HEK293 (cell line): ENCODE data around the gene TMEM121B.

Experiments used
- KLF8 ChIP-seq: fragments of 450-650 bp; formaldehyde crosslinking; IDR thresholded peaks from 2 replicates; pipeline ENCODE4 v1.5.1; 2016; ENCODE audit warnings: missing biosample characterization, missing genetic modification characterization
- SCRT1 ChIP-seq: fragments of 450-650 bp; formaldehyde crosslinking; IDR thresholded peaks from 2 replicates; pipeline ENCODE4 v1.5.1; 2016; ENCODE audit warnings: missing biosample characterization, missing genetic modification characterization, borderline replicate concordance
- YY1 ChIP-seq: fragments of 450-650 bp; formaldehyde crosslinking; IDR thresholded peaks from 2 replicates; pipeline ENCODE4 v1.5.1; 2018; ENCODE audit warnings: missing biosample characterization, missing genetic modification characterization
- ZNF561 ChIP-seq: fragments of 450-650 bp; IDR thresholded peaks from 2 replicates; pipeline ENCODE4 v1.5.1; 2018; ENCODE audit warnings: missing biosample characterization, missing genetic modification characterization, borderline replicate concordance
- ZNF660 ChIP-seq: fragments of 450-650 bp; IDR thresholded peaks from 2 replicates; pipeline ENCODE4 v1.5.1; 2018; ENCODE audit warnings: missing biosample characterization, mild to moderate bottlenecking, missing genetic modification characterization
- ZNF701 ChIP-seq: fragments of 450-650 bp; formaldehyde crosslinking; IDR thresholded peaks from 2 replicates; pipeline ENCODE4 v1.5.1; 2016; ENCODE audit warnings: missing biosample characterization, missing genetic modification characterization
- ZNF776 ChIP-seq: fragments of 450-650 bp; formaldehyde crosslinking; IDR thresholded peaks from 2 replicates; pipeline ENCODE4 v1.5.0; 2017; ENCODE audit warnings: missing biosample characterization, missing genetic modification characterization, borderline replicate concordance
- TF ChIP-seq, protein P1 (sequence below): fragments of 450-650 bp; formaldehyde crosslinking; IDR thresholded peaks from 2 replicates; pipeline ENCODE4 v1.5.1; 2016; ENCODE audit warnings: missing biosample characterization, missing genetic modification characterization
- TF ChIP-seq, protein P2 (sequence below): fragments of 450-650 bp; IDR thresholded peaks from 2 replicates; pipeline ENCODE4 v1.5.1; 2018; ENCODE audit warnings: missing biosample characterization, missing genetic modification characterization
- TF ChIP-seq, protein P3 (sequence below): fragments of 450-650 bp; formaldehyde crosslinking; IDR thresholded peaks from 2 replicates; pipeline ENCODE4 v1.5.1; 2016; ENCODE audit warnings: missing biosample characterization, missing genetic modification characterization
- TF ChIP-seq, protein P4 (sequence below): fragments of 450-650 bp; formaldehyde crosslinking; IDR thresholded peaks from 2 replicates; pipeline ENCODE4 v1.5.1; 2016; ENCODE audit warnings: missing biosample characterization, missing genetic modification characterization

DNA sequence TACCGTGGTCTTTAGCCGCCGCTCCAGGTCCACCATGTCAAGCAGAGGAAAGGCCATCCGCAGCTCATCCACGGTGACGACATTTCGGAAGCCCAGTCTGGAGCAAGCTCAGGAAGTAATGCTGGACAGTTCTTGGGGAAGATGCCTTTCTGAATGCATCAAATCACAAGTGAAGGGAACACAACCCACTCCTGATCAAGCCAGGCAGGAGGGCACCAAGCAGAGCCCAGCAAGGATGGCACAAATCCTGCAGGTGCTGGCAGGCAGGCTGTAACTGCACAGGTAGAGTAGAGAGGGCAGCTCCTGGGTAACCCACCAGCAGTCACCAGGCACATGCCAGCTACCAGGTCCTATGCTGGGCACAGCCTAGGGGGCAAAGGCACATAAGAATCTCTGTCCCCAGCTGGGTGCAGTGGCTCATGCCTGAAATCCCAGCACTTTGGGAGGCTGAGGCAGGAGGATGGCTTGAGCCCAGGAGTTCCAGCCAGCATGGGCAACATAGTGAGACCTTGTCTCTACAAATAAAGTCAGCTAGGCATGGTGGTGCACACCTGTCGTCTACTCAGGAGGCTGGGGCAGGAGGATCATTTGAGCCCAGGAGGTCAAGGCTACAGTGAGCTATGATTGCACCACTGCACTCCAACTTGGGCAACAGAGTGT is 24.0 kb upstream of the TMEM121B start:
- TF ChIP-seq KLF8 = no peak
- no peak for TF ChIP-seq ZNF660 (tag by site-specific recombination)
- TF ChIP-seq, protein P1, sequence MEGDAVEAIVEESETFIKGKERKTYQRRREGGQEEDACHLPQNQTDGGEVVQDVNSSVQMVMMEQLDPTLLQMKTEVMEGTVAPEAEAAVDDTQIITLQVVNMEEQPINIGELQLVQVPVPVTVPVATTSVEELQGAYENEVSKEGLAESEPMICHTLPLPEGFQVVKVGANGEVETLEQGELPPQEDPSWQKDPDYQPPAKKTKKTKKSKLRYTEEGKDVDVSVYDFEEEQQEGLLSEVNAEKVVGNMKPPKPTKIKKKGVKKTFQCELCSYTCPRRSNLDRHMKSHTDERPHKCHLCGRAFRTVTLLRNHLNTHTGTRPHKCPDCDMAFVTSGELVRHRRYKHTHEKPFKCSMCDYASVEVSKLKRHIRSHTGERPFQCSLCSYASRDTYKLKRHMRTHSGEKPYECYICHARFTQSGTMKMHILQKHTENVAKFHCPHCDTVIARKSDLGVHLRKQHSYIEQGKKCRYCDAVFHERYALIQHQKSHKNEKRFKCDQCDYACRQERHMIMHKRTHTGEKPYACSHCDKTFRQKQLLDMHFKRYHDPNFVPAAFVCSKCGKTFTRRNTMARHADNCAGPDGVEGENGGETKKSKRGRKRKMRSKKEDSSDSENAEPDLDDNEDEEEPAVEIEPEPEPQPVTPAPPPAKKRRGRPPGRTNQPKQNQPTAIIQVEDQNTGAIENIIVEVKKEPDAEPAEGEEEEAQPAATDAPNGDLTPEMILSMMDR (tag by site-specific recombination) = no peak
- TF ChIP-seq, protein P2, sequence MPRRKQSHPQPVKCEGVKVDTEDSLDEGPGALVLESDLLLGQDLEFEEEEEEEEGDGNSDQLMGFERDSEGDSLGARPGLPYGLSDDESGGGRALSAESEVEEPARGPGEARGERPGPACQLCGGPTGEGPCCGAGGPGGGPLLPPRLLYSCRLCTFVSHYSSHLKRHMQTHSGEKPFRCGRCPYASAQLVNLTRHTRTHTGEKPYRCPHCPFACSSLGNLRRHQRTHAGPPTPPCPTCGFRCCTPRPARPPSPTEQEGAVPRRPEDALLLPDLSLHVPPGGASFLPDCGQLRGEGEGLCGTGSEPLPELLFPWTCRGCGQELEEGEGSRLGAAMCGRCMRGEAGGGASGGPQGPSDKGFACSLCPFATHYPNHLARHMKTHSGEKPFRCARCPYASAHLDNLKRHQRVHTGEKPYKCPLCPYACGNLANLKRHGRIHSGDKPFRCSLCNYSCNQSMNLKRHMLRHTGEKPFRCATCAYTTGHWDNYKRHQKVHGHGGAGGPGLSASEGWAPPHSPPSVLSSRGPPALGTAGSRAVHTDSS (tag by site-specific recombination) = no peak
- TF ChIP-seq, protein P3, sequence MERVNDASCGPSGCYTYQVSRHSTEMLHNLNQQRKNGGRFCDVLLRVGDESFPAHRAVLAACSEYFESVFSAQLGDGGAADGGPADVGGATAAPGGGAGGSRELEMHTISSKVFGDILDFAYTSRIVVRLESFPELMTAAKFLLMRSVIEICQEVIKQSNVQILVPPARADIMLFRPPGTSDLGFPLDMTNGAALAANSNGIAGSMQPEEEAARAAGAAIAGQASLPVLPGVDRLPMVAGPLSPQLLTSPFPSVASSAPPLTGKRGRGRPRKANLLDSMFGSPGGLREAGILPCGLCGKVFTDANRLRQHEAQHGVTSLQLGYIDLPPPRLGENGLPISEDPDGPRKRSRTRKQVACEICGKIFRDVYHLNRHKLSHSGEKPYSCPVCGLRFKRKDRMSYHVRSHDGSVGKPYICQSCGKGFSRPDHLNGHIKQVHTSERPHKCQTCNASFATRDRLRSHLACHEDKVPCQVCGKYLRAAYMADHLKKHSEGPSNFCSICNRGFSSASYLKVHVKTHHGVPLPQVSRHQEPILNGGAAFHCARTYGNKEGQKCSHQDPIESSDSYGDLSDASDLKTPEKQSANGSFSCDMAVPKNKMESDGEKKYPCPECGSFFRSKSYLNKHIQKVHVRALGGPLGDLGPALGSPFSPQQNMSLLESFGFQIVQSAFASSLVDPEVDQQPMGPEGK = no peak
- no peak for TF ChIP-seq ZNF561
- TF ChIP-seq ZNF776 (tag by site-specific recombination) = no peak
- no peak for TF ChIP-seq ZNF701 (tag by site-specific recombination)
- no peak for TF ChIP-seq YY1 (tag by site-specific recombination)
- TF ChIP-seq SCRT1 (tag by site-specific recombination) = no peak
- TF ChIP-seq, protein P4, sequence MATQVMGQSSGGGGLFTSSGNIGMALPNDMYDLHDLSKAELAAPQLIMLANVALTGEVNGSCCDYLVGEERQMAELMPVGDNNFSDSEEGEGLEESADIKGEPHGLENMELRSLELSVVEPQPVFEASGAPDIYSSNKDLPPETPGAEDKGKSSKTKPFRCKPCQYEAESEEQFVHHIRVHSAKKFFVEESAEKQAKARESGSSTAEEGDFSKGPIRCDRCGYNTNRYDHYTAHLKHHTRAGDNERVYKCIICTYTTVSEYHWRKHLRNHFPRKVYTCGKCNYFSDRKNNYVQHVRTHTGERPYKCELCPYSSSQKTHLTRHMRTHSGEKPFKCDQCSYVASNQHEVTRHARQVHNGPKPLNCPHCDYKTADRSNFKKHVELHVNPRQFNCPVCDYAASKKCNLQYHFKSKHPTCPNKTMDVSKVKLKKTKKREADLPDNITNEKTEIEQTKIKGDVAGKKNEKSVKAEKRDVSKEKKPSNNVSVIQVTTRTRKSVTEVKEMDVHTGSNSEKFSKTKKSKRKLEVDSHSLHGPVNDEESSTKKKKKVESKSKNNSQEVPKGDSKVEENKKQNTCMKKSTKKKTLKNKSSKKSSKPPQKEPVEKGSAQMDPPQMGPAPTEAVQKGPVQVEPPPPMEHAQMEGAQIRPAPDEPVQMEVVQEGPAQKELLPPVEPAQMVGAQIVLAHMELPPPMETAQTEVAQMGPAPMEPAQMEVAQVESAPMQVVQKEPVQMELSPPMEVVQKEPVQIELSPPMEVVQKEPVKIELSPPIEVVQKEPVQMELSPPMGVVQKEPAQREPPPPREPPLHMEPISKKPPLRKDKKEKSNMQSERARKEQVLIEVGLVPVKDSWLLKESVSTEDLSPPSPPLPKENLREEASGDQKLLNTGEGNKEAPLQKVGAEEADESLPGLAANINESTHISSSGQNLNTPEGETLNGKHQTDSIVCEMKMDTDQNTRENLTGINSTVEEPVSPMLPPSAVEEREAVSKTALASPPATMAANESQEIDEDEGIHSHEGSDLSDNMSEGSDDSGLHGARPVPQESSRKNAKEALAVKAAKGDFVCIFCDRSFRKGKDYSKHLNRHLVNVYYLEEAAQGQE = no peak
